Transverse colon (tissue), 4 donors: ENCODE data around the gene ATRAID.

ENCODE experiments used
- CTCF ChIP-seq, 5 experiments: fragments of 200-600 bp in 3 of 5; fragments of 450-650 bp in 2 of 5; sonication (generic) in 3 of 5; IDR thresholded peaks; 1 replicate in 2 of 5; 2 replicates in 3 of 5; pipeline ENCODE4 v1.5.1; 2016 to 2017; ENCODE audit warnings: antibody characterized with exemption in 5 of 5, inconsistent platforms in 3 of 5, mild to moderate bottlenecking in 2 of 5, moderate library complexity in 1 of 5
- POLR2AphosphoS5 ChIP-seq, 3 donors: sonication (generic); formaldehyde crosslinking; IDR thresholded peaks; one replicate each; pipeline ENCODE4 v1.6.1; 2016; ENCODE audit warnings: antibody characterized with exemption in 3 of 3

GRCh38 chr2:27233341-27233740, 21.5 kb downstream of the ATRAID start:
- TF ChIP-seq CTCF (IDR thresholded peaks at IDR 0.05) (no peak), POLR2AphosphoS5 (IDR thresholded peaks at IDR 0.05) (no peak)
